Endothelial cell of umbilical vein (primary cell): Measurements from ENCODE around the gene GTPBP2. TPM values are rescaled to one million over a fixed set of nuclear protein-coding genes. Genes with fewer than 3 reads are reported as not detected.

Experiments used
- BruUV-seq: library from RNA; stranded (reverse); fragments of 400-500 nt; replicated peaks from 2 replicates; lab custom pipeline; 2021; lab: Mats Ljungman, UMichigan
- CTCF ChIA-PET: fragments of 300-600, 350-600 bp; sonication (Branson Sonifier 250); formaldehyde crosslinking; loops from one replicate; lab custom pipeline; 2021; ENCODE audit warnings: antibody characterized with exemption, inconsistent platforms; lab: Charles Lee
- POLR2A ChIA-PET: fragments of 300-600, 350-600 bp; sonication (Branson Sonifier 250); formaldehyde crosslinking; loops from one replicate; lab custom pipeline; 2021; ENCODE audit warnings: antibody characterized with exemption, inconsistent platforms; lab: Charles Lee
- DNase-seq: peaks from one replicate; pipeline ENCODE4 v3.0.0-alpha.2; 2011; ENCODE audit warnings: low read depth, low spot score
- FAIRE-seq: peaks from 2 replicates; lab custom pipeline; 2011; peaks lifted over from hg19 to GRCh38; lab: Jason Lieb, UNC
- H2AFZ ChIP-seq: 2 replicates; pipeline ENCODE4 v1.6.0; 2012; ENCODE audit warnings: low read depth, low read length, control low read depth, inconsistent platforms
- H3K27ac ChIP-seq: 2 replicates; pipeline ENCODE4 v1.5.1; 2011; ENCODE audit warnings: low read depth, mild to moderate bottlenecking, control low read depth, low read length, moderate library complexity; ENCODE audit not compliant: insufficient read depth
- H3K27me3 ChIP-seq, 2 experiments: 2 replicates each; pipeline versions ENCODE4 v1.6.0 to v1.6.1; 2011; ENCODE audit warnings: low read length in 2 of 2, mixed read lengths in 1 of 2; ENCODE audit not compliant: control insufficient read depth in 2 of 2, insufficient read depth in 2 of 2
- H3K36me3 ChIP-seq, 2 experiments: 2 replicates in 1 of 2; 3 replicates in 1 of 2; pipeline ENCODE4 v1.5.1; 2011; ENCODE audit warnings: low read length in 2 of 2, mild to moderate bottlenecking in 1 of 2, moderate library complexity in 1 of 2; ENCODE audit not compliant: control insufficient read depth in 2 of 2, insufficient read depth in 2 of 2; ENCODE audit errors: extremely low read depth in 1 of 2
- H3K4me1 ChIP-seq: 3 replicates; pipeline ENCODE4 v1.5.1; 2011; ENCODE audit warnings: mild to moderate bottlenecking, low read length; ENCODE audit not compliant: control insufficient read depth, insufficient read depth; ENCODE audit errors: extremely low read depth
- H3K4me2 ChIP-seq: 2 replicates; pipeline ENCODE4 v1.6.1; 2011; ENCODE audit warnings: low read length, control low read depth, mixed read lengths; ENCODE audit not compliant: insufficient read depth
- H3K4me3 ChIP-seq, 3 experiments: fragments of 200-600 bp in 1 of 3; sonication (generic), shearing (Covaris generic) in 1 of 3; replicated peaks in 1 of 3; 2 replicates each; pipeline ENCODE4 v1.5.1; 2011 to 2016; ENCODE audit warnings: control low read depth in 3 of 3, low read length in 3 of 3, mild to moderate bottlenecking in 2 of 3, inconsistent platforms in 1 of 3, low read depth in 1 of 3, moderate library complexity in 1 of 3; ENCODE audit not compliant: insufficient read depth in 1 of 3
- H3K79me2 ChIP-seq: 2 replicates; pipeline ENCODE4 v1.6.0; 2012; ENCODE audit warnings: low read length, inconsistent platforms; ENCODE audit not compliant: control insufficient read depth, insufficient read depth
- H3K9ac ChIP-seq: replicated peaks from 2 replicates; pipeline ENCODE3; 2011; ENCODE audit warnings: low read length, control low read depth; ENCODE audit not compliant: insufficient read depth; ENCODE audit errors: extremely low read depth
- H3K9me1 ChIP-seq: replicated peaks from 3 replicates; pipeline ENCODE4 v1.6.0; 2011; ENCODE audit warnings: mild to moderate bottlenecking, low read length; ENCODE audit not compliant: control insufficient read depth, insufficient read depth; ENCODE audit errors: extremely low read depth
- H3K9me3 ChIP-seq: replicated peaks from 2 replicates; pipeline ENCODE4 v1.5.1; 2012; ENCODE audit warnings: low read length, inconsistent platforms; ENCODE audit not compliant: control insufficient read depth, insufficient read depth
- H4K20me1 ChIP-seq: replicated peaks from 2 replicates; pipeline ENCODE3; 2011; ENCODE audit warnings: mild to moderate bottlenecking, low read length; ENCODE audit not compliant: control insufficient read depth, insufficient read depth; ENCODE audit errors: extremely low read depth
- CTCF ChIP-seq, 2 donors: IDR thresholded peaks; 1 replicate in 1 of 2; 2 replicates in 1 of 2; pipeline ENCODE4 v1.5.1; 2011; ENCODE audit warnings: low read length in 2 of 2, mild to moderate bottlenecking in 2 of 2, moderate library complexity in 2 of 2, control low read depth in 1 of 2, inconsistent platforms in 1 of 2, low read depth in 1 of 2; ENCODE audit not compliant: insufficient read depth in 1 of 2; ENCODE audit errors: extremely low read depth in 1 of 2
- EZH2 ChIP-seq: IDR thresholded peaks from 2 replicates; pipeline ENCODE4 v1.6.1; 2012; ENCODE audit warnings: borderline replicate concordance, low read depth, mild to moderate bottlenecking, moderate library complexity, low read length, inconsistent platforms; ENCODE audit not compliant: severe bottlenecking
- FOS ChIP-seq: IDR thresholded peaks from 2 replicates; pipeline ENCODE4 v1.6.1; 2011; ENCODE audit warnings: mild to moderate bottlenecking, low read length, moderate library complexity, borderline replicate concordance; ENCODE audit not compliant: insufficient read depth
- JUN ChIP-seq: IDR thresholded peaks from 2 replicates; pipeline ENCODE4 v1.6.1; 2011; ENCODE audit warnings: borderline replicate concordance, low read depth; ENCODE audit not compliant: insufficient read length, insufficient read depth
- POLR2A ChIP-seq: IDR thresholded peaks from 2 replicates; pipeline ENCODE4 v1.6.1; 2012; ENCODE audit warnings: low read depth, mild to moderate bottlenecking, control low read depth, low read length
- POLR2AphosphoS5 ChIP-seq: IDR thresholded peaks from 2 replicates; pipeline ENCODE4 v1.6.1; 2012; ENCODE audit warnings: low read depth, mild to moderate bottlenecking, control low read depth, low read length, moderate library complexity; ENCODE audit not compliant: insufficient read depth
- dilution Hi-C: fragments of 300-500 bp; cut with MboI; formaldehyde crosslinking; loops from one replicate; pipeline ENCODE4 v1.15.0; 2019; ENCODE audit warnings: low sequenced_read_pairs; ENCODE audit not compliant: extremely low pct_ligation_motif_present
- intact Hi-C: fragments of 100-400 bp; cut with micrococcal nuclease; formaldehyde crosslinking; loops from one replicate; pipeline ENCODE4 v1.10.0; 2022
- polyA plus RNA-seq, 4 experiments: library from polyadenylated mRNA; depleted of rRNA in 3 of 4; stranded (reverse) in 3 of 4; unstranded in 1 of 4; fragments of >200 nt; gene quantifications; 2 replicates each; pipeline versions ENCODE4 v1.2.1 to v1.2.3, GENCODE V29; 2011 to 2012; ENCODE audit warnings: missing spikeins in 1 of 4
- total RNA-seq: library from RNA; stranded (reverse); gene quantifications from 2 replicates; pipeline ENCODE4 v1.2.3, GENCODE V29; 2021

The GTPBP2 gene
- total and polyA plus RNA-seq, 2 donors (not counting 3 experiments of a cell fraction or from before 2014, with no cell fraction given) = 87.1 to 112 TPM

DNA sequence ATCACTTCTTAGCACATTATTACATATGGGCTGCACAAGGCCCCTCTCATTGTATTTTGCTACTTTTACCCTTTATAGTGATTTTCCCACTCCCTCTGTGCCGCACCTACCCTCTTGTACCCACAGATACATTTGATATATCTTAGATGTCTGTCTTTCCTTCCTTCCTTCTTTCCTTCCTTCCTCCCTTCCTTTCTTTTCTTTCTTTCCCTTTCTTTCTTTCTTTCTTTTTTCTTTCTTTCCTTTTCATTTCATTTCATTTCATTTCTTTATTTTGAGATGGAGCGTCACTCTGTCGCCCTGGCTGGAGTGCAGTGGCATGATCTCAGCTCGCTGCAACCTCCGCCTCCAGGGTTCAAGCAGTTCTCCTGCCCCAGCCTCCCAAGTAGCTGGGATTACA, 40.9 kb downstream of the GTPBP2 start:
- FAIRE-seq (no peak), DNase-seq (no peak)
- no peak overlapping the region for H3K27ac ChIP-seq
- POLR2A ChIA-PET = no interaction called here
- no peaks in the 10 kb centered on the region for H3K27me3 ChIP-seq
- H2AFZ ChIP-seq = no peak overlapping the region
- dilution Hi-C loops = no loop called here
- H3K4me1 ChIP-seq = no peaks in the 10 kb centered on the region
- peaks cover 7 to 37% of the 10 kb centered on the region in 2 experiments for H3K36me3 ChIP-seq
- H3K9ac ChIP-seq = no peak overlapping the region
- BruUV-seq = no TSS peak
- peaks cover 15% of the 10 kb centered on the region for H3K79me2 ChIP-seq
- intact Hi-C loops = no loop called here
- no peaks in the 10 kb centered on the region for H3K9me3 ChIP-seq
- CTCF ChIA-PET = no interaction called here
- no peak overlapping the region for H3K4me3 ChIP-seq
- H4K20me1 ChIP-seq = peaks cover 2% of the 10 kb centered on the region
- H3K9me1 ChIP-seq = no peaks in the 10 kb centered on the region
- H3K4me2 ChIP-seq = no peak overlapping the region
- TF ChIP-seq JUN = no peak
- no peak for TF ChIP-seq CTCF (IDR thresholded peaks at IDR 0.05; ENCODE audit: extremely low read depth in 1 of 2, insufficient read depth in 1 of 2, low read depth in 1 of 2, low read length in 2 of 2)
- TF ChIP-seq EZH2 = no peak
- no peak for TF ChIP-seq POLR2A

DNA sequence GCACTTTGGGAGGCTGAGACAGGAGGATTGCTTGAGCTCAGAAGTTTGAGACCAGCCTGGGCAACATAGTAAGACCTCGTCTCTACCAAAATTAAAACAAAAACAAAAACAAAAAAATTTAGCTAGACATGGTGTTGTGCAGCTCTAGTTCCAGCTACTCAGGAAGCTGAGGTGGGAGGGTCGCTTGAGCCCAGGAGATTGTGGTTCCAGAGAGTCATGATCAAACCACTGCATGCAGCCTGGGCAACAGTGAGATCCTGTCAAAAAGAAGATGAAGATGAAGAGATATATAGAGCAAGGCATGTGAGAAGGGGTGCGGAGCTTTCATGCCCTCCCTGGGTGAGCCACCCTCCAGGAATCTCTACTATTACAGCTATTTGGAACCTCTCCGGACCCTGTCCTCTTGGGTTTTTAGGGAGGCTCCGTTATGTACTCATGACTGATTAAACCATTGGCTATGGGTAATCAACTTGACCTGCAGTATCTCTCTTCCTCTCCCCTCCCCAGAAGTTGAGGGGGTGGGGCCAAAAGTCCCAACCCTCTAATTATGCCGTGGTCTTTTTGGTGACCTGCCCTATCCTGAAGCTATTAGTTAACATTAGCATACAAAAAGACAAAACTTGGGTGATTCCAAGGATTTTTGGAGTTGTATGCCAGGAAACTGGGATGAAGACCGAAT, 44.0 kb downstream of the GTPBP2 start:
- BruUV-seq = no TSS peak
- CTCF ChIA-PET = no interaction called here
- intact Hi-C loops = no loop called here
- Histone ChIP-seq H4K20me1 (peaks cover 2% of the 10 kb centered on the region), H2AFZ (no peak overlapping the region), H3K9me3 (no peaks in the 10 kb centered on the region), H3K9ac (no peak overlapping the region), H3K27me3 (no peaks in the 10 kb centered on the region), H3K27ac (no peak overlapping the region), H3K36me3 (peaks cover 11 to 33% of the 10 kb centered on the region in 2 experiments), H3K4me1 (no peaks in the 10 kb centered on the region), H3K4me2 (no peak overlapping the region), H3K4me3 (no peak overlapping the region), H3K9me1 (no peaks in the 10 kb centered on the region), H3K79me2 (peaks cover 22% of the 10 kb centered on the region)
- FAIRE-seq = no peak
- POLR2A ChIA-PET = interaction anchor here (0.7 kb wide), 1 partner anchor 44 kb away, joined by 8 read pairs; the partner anchor contains the start of gene GTPBP2
- TF ChIP-seq FOS (no peak), POLR2AphosphoS5 (no peak)
- dilution Hi-C loops = no loop called here
- no peak for DNase-seq
